ENCODE measurements around the gene COG1. TPM values are rescaled to one million over a fixed set of nuclear protein-coding genes. Genes with fewer than 3 reads are reported as not detected.

The COG1 gene
- total RNA-seq, 1 donor from 2014 or later: 7.9 TPM

- DNase-seq (ENCODE audit: low read depth) (no peak), FAIRE-seq (no peak)
- no peak for TF ChIP-seq CTCF (IDR thresholded peaks at IDR 0.05; ENCODE audit: insufficient read depth, low read length, severe bottlenecking)
- Histone ChIP-seq H3K36me3 (ENCODE audit: control insufficient read depth, insufficient read depth, low read length) (peaks cover 14% of the 10 kb centered on the region), H3K27me3 (ENCODE audit: control insufficient read depth, insufficient read depth, low read length) (no peaks in the 10 kb centered on the region), H3K4me3 (ENCODE audit: low read depth, low read length) (no peak overlapping the region)
Observed at GRCh38 chr17:73209436-73209835, 16.6 kb downstream of the COG1 start.

- FAIRE-seq (no peak), DNase-seq (ENCODE audit: low read depth) (no peak)
- H3K27me3 ChIP-seq (ENCODE audit: control insufficient read depth, insufficient read depth, low read length): no peaks in the 10 kb centered on the region
- no peak overlapping the region for H3K4me3 ChIP-seq (ENCODE audit: low read depth, low read length)
- H3K36me3 ChIP-seq (ENCODE audit: control insufficient read depth, insufficient read depth, low read length): peaks cover 14% of the 10 kb centered on the region
- TF ChIP-seq CTCF (IDR thresholded peaks at IDR 0.05; ENCODE audit: insufficient read depth, low read length, severe bottlenecking): peak; percentile 17
Observed at GRCh38 chr17:73210002-73210678, 17.3 kb downstream of the COG1 start.

GRCh38 chr17:73211745-73212144, 18.9 kb downstream of the COG1 start:
- Histone ChIP-seq H3K36me3 (ENCODE audit: control insufficient read depth, insufficient read depth, low read length) (peaks cover 10% of the 10 kb centered on the region), H3K4me3 (ENCODE audit: low read depth, low read length) (no peak overlapping the region), H3K27me3 (ENCODE audit: control insufficient read depth, insufficient read depth, low read length) (no peaks in the 10 kb centered on the region)
- no peak for TF ChIP-seq CTCF (IDR thresholded peaks at IDR 0.05; ENCODE audit: insufficient read depth, low read length, severe bottlenecking)
- FAIRE-seq: no peak
- DNase-seq (ENCODE audit: low read depth): no peak

- peaks cover 8% of the 10 kb centered on the region for H3K36me3 ChIP-seq (ENCODE audit: control insufficient read depth, insufficient read depth, low read length)
- no peaks in the 10 kb centered on the region for H3K27me3 ChIP-seq (ENCODE audit: control insufficient read depth, insufficient read depth, low read length)
- no peak overlapping the region for H3K4me3 ChIP-seq (ENCODE audit: low read depth, low read length)
- no peak for TF ChIP-seq CTCF (IDR thresholded peaks at IDR 0.05; ENCODE audit: insufficient read depth, low read length, severe bottlenecking)
- no peak for DNase-seq (ENCODE audit: low read depth)
- no peak for FAIRE-seq
Observed at GRCh38 chr17:73214008-73214407, 21.2 kb downstream of the COG1 start.

- no peak for FAIRE-seq
Observed at GRCh38 chr17:73214851-73215250, 22.0 kb downstream of the COG1 start.

More at GRCh38 chr17:73214851-73215250, 22.0 kb downstream of the COG1 start:
- TF ChIP-seq CTCF (IDR thresholded peaks at IDR 0.05; ENCODE audit: insufficient read depth, low read length, severe bottlenecking): no peak
- DNase-seq (ENCODE audit: low read depth): no peak
- Histone ChIP-seq H3K27me3 (ENCODE audit: control insufficient read depth, insufficient read depth, low read length) (no peaks in the 10 kb centered on the region), H3K36me3 (ENCODE audit: control insufficient read depth, insufficient read depth, low read length) (peaks cover 1% of the 10 kb centered on the region), H3K4me3 (ENCODE audit: low read depth, low read length) (no peak overlapping the region)
